GM19043 (cell line): ENCODE results near the gene ZNF90.
"Not testable (repeated sequence)": the region's sequence is repeated elsewhere in the genome, so short reads cannot be mapped to it uniquely, and the experiment has no call there.

ENCODE experiments used
- ATAC-seq: cut with Tn5 transposase; IDR thresholded peaks from one replicate; pipeline ENCODE4 v1.9.1; 2021; ENCODE audit warnings: low read depth; ENCODE audit not compliant: unreplicated experiment

Gene ZNF90

DNA sequence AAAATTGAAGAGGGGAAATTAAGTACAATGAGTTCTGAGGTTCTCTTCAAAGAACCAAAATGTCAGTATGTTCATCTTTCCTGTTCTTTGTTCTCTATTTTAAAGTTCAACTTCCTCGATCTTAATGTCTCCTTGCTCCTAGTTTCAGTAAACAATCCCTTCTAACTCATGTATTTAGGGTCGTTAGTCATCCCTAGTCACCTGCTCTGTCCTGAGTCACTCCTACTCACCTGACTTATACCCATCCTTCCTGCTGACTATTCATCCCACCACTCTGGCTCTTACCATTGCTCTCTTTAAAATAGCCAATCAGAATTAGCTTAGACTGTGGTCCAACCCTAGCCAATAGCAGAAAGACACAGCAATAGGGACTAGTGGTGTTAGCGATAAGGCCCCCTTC lies 24.3 kb downstream of the ZNF90 start:
- no peak for ATAC-seq

DNA sequence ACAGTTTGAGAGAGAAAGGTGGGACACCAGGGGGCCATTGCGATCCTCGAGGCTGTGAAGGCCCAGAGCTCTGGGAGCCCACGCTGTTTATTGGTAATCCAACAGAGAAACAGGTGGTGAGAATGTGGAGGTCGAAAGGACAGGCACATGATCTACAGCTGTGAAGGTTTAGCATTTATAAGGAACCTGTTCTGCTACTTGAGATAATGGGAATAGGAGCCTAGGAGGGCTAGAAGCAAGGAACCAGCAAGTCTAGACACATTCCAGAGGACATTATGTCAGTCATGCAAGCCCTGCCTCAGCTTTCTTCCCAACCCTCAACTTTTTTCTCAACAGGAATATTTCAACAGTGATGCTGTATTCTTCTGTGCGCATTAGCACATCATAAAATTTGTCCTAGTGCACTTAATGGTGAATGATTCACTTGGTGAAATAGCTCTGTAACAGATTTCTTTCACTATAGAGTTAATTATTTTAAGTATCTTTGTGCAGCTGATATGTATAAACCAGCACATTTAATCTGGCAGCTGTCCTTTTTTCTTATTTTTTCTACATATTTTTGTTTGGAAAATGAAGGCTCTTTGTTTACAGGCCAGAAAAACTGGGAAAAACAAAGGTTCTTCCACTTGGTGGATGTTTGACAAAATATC lies 25.4 kb downstream of the ZNF90 start:
- ATAC-seq, result no peak

DNA sequence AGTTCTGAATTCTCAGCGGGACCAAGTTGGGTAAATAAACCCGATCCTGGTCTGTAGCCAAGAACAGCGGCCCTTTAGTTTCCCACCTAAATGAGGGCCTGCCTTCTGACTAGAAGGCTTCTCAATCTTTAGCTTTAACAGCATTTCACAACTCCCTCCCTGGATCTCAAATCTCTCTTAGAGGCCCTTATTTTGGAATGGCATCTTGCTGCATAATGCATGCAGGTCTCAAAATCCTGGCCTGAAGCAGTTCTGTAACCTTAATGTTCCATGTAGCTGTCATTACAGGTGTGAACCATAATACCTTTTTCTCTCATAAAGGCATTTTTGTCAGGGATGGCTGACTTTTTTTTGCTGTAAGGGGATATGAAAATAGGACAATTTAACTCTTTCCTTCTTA lies 29.5 kb downstream of the ZNF90 start:
- ATAC-seq, result no peak

DNA sequence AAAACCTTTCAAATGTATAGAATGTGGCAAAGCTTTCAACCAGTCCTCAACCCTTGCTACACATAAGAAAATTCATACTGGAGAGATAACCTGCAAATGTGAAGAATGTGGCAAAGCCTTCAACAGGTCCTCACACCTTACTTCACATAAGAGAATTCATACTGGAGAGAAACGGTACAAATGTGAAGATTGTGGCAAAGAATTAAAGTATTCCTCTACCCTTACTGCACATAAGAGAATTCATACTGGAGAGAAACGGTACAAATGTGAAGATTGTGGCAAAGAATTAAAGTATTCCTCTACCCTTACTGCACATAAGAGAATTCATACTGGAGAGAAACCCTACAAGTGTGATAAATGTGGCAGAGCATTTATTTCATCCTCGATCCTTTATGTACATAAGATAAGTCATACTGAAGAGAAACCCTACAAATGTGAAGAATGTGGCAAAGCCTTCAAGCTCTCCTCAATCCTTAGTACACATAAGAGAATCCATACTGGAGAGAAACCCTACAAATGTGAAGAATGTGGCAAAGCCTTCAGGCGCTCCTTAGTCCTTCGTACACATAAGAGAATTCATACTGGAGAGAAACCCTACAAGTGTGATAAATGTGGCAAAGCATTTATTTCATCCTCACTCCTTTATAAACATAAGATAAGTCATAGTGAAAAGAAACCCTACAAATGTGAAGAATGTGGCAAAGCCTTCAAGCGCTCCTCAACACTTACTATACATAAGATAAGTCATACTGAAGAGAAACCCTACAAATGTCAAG lies 40.5 kb downstream of the ZNF90 start:
- not testable (repeated sequence) for ATAC-seq

DNA sequence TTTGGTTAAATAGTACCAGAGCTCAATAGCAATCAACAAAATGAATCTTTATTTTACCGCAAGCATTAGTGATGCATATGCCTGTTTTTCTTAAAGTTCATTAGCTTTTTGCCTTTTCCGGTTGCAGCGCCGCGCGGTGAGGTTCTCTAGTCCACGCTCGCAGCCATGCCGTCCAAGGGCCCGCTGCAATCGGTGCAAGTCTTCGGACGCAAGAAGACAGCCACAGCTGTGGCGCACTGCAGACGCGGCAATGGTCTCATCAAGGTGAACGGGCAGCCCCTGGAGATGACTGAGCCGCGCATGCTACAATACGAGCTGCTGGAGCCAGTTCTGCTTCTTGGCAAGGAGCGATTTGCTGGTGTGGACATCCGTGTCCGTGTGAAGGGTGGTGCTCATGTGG lies 47.1 kb downstream of the ZNF90 start:
- ATAC-seq, result no peak

DNA sequence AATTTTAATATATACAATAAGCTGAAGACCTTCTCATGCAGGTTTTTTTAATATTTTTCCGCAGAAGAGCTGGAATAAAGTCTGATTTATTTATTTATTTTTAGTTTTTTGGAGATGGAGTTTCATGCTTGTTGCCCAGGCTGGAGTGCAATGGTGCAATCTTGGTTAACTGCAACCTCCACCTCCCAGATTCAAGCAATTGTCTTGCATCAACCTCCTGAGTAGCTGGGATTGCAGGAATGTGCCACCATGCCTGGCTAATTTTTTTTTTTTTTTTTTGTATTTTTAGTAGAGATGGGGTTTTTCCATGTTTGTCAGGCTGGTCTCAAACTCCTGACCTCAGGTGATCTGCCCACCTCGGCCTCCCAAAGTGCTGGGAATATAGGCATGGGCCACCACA lies 55.1 kb downstream of the ZNF90 start:
- ATAC-seq, result not testable (repeated sequence)

DNA sequence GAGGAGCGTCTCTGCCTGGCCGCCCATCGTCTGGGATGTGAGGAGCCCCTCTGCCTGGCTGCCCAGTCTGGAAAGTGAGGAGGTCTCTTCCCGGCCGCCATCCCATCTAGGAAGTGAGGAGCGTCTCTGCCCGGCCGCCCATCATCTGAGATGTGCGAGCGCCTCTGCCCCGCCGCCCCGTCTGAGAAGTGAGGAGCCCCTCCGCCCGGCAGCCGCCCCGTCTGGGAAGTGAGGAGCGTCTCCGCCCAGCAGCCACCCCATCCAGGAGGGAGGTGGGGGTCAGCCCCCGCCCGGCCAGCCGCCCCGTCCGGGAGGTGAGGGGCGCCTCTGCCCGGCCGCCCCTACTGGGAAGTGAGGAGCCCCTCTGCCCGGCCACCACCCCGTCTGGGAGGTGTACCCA lies 59.9 kb downstream of the ZNF90 start:
- not testable (repeated sequence) for ATAC-seq

DNA sequence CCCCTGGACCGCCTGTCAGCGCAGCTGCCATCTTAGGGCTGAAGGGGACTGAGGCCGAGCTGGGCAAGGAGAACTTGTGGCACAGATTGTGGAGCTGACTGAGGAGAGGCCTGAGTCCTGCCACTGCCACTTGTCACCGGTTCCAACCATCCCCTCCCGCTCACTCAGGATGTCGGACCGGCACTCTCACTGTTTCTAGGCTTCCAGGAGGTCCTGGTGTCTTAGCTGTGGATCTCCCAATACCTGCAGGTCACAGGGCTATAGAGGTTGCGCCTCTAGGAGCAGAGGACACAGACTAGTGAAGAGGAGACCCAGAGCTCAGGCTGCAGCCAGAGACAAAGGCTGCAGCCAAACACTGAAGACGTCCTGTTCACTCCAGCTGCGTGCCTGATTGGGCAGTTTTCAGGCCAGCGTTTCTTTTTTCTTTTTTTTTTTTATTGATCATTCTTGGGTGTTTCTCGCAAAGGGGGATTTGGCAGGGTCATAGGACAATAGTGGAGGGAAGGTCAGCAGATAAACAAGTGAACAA lies 73.9 kb downstream of the ZNF90 start:
- no peak for ATAC-seq

DNA sequence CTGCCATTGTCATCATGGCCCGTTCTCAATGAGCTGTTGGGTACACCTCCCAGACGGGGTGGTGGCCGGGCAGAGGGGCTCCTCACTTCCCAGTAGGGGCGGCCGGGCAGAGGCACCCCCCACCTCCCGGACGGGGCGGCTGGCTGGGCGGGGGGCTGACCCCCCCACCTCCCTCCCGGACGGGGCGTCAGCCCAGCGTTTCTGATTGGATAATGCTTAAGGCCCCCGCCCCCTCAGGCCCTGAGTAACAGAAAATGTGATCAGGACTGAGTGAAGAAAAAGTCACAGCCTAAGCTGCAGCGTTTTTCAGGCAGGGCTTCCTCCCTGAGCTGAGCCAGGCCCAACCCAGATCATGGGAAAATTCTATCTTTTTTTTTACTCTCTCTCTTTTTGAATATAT lies 74.7 kb downstream of the ZNF90 start:
- not testable (repeated sequence) for ATAC-seq

DNA sequence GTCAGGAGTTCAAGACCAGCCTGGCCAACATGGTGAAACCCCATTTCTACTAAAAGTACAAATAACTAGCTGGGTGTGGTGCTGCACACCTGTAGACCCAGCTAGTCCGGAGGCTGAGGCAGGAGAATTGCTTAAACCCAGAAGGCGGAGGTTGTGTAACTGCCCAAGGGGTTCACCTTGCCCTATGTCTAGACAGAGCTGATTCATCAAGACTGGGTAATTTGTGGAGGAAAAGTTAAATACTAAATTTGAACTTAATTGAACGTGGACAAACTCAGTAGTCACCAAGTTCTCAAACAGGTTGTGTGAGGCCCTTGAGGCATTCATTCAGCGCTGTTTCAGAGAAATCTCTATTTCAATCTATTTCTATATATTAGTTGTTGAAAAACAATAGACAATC lies 75.5 kb downstream of the ZNF90 start:
- no peak for ATAC-seq

DNA sequence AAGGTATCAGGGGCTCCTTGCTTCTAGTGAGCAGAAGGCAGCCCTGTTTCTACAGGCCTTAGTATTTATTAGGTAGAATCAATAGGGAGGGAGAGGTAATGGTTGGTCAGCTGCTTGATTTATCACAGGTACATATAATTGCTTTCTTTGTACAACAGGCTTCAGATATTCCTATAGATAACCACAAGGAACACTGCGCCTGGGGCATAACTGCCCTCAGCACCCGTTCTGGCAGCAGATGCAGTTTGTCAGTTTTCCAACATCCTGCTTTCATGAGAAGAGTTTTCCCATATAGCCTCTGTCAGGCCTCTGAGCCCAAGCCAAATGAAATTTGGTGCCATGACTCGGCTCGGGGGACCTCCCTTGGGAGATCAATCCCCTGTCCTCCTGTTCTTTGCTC lies 76.8 kb downstream of the ZNF90 start:
- no peak for ATAC-seq

DNA sequence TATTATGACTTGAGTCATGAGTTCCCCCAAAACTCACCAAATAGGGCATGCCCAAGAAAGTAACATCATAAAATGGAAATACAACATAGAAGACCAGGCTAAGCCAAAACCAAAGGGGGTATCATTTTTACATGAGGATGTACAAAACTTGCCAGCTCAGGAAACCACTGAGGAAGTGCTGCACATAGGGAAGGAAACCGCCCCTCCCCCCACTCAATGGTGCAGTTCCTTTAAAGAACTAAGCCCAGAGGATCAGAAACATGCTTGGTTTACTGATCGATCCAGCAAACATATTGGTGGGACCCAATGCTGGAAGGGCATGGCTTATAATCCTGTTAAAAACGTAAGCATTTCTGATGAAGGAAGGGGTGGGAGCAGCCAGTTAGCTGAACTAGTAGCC lies 85.0 kb downstream of the ZNF90 start:
- no peak for ATAC-seq

DNA sequence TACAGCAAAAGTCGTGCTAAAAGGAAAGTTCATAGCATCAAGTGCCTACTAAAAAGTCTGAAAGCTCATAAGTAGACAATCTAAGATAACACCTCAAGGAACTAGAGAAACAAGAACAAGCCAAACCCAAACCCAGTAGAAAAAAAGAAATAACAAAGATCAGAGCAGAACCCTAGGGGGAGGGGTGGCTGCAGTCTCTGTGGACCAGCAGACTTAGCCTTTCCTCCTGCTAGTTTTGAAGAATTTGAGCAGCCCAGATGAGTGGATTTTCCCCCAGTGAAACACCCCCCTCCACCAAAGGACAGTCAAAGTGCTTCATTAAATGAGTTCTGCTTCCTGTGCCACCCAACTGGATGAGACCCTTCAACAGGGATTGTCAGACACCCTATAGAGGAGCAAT lies 86.7 kb downstream of the ZNF90 start:
- no peak for ATAC-seq

DNA sequence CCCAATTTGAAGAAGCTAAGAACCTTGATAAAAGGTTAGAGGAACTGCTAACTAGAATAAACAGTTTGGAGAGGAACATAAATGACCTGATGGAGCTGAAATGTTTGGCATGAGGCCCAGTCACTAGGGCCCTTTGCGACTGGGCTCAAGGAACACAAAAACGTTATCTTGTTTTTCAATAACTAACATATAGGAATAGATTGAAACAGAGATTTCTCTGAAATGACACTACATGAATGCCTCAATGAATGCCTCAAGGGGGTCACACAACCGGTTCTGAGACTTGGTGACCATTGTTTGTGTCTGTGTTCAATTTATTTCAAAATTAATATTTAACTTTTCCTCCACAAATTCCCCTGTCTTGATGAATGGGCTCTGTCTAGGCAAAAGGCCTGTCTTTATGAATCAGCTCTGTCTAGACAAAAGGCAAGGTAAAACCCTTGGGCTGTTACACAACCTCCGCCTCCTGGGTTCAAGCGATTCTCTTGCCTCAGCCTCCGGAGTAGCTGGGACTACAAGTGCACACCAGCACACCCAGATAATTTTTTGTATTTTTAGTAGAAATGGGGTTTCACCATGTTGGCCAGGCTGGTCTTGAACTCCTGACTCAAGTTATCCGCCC lies 88.3 kb downstream of the ZNF90 start:
- ATAC-seq, result no peak

DNA sequence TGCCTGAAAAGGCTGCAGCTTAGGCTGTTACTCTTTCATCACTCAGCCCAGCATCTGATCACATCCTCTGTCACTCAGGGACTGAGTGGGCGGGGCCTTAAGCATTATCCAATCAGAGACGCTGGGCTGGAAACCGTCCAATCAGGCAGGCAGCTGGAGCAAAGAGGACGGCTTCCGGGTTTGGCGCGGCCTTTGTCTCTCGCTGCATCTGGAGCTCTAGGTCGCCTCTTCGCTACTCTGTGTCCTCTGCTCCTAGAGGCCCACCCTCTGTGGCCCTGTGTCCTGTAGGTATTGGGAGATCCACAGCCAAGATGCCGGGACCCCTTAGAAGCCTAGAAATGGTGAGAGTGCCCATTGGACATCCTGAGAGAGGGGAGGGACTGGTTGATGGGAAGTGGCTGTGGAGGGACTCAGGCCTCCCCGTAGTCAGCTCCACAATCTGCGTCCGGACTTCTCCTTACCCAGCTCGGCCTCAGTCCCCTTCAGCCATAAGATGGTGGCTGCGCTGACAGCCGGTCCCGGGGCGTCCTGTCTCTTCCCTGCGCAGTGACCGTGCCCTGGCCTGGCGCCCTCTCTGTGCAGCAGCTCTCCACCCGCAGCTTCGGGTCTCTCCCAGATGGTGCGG lies 89.3 kb downstream of the ZNF90 start, which contains the start of gene ZNF486:
TSS of gene ZNF486 (plus strand) at position 195 of the 625 bp plus-strand sequence. CDS start at position 312, 117 bp downstream.
- peak; percentile 89 for ATAC-seq

DNA sequence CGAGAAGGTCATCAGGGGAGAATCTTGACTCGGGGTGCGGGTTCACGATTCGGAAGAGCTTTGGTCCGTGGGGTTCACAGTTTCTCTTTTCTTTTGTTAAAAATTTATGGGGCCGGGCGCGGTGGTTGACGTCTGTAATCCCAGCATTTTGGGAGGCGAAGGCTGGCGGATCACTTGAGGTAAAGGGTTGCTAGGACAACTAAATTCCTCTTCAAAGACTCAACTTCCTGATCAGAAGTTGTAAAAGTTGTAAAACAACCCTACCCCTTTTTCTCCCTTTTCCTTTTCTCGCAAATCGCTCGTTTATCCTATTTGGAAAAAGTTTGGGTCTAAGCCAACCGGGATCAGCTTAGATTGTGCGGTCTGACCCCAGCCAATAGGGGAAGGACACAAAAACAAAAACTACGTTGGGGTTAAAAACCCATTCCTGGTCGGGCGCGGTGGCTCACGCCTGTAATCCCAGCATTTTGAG lies 89.9 kb downstream of the ZNF90 start:
- no peak for ATAC-seq
